Lung (tissue), 12 donors: ENCODE results near the gene SEMA3A. TPM values are rescaled to one million over a fixed set of nuclear protein-coding genes. Genes with fewer than 3 reads are reported as not detected.

Experiments
- ATAC-seq: fragments of 200-7000 bp; cut with Tn5 transposase; one replicate; pipeline ENCODE4 v1.9.1; 2020; ENCODE audit warnings: moderate number of reproducible peaks; ENCODE audit not compliant: insufficient read depth, low FRiP score
- DNase-seq, 3 donors: peaks; one replicate each; pipeline ENCODE4 v3.0.0-alpha.2; 2013 to 2017
- H3K27ac ChIP-seq, 2 donors: one replicate each; pipeline ENCODE4 v1.5.1; 2013; ENCODE audit warnings: mild to moderate bottlenecking in 2 of 2, moderate library complexity in 2 of 2, control low read depth in 1 of 2, inconsistent platforms in 1 of 2, low read depth in 1 of 2, low read length in 1 of 2
- H3K27me3 ChIP-seq, 3 donors: one replicate each; pipeline ENCODE4 v1.5.1; 2013; ENCODE audit warnings: low read length in 2 of 3; ENCODE audit not compliant: control insufficient read depth in 3 of 3, insufficient read depth in 3 of 3
- H3K36me3 ChIP-seq, 4 donors: one replicate each; pipeline ENCODE4 v1.5.1; 2013; ENCODE audit warnings: low read length in 4 of 4, mild to moderate bottlenecking in 1 of 4, moderate library complexity in 1 of 4; ENCODE audit not compliant: control insufficient read depth in 4 of 4, insufficient read depth in 4 of 4
- H3K4me1 ChIP-seq, 5 donors: one replicate each; pipeline ENCODE4 v1.5.1; 2013; ENCODE audit warnings: low read length in 5 of 5, mild to moderate bottlenecking in 2 of 5, moderate library complexity in 1 of 5; ENCODE audit not compliant: control insufficient read depth in 5 of 5, insufficient read depth in 5 of 5
- H3K4me3 ChIP-seq: one replicate; pipeline ENCODE4 v1.5.1; 2013; ENCODE audit warnings: mild to moderate bottlenecking, control low read depth, moderate library complexity
- H3K9ac ChIP-seq, 2 donors: one replicate each; pipeline ENCODE4 v1.5.1; 2013; ENCODE audit warnings: low read length in 2 of 2, control low read depth in 1 of 2; ENCODE audit not compliant: insufficient read depth in 1 of 2
- H3K9me3 ChIP-seq, 4 donors: one replicate each; pipeline ENCODE4 v1.5.1; 2013; ENCODE audit warnings: low read length in 3 of 4, mild to moderate bottlenecking in 1 of 4, moderate library complexity in 1 of 4; ENCODE audit not compliant: control insufficient read depth in 4 of 4, insufficient read depth in 3 of 4
- WGBS, 2 donors: extraction: QIAGEN DNeasy Blood & Tissue Kit; methylation state at CpG; one replicate each; pipeline ENCODE4 v1.1.7; 2013; 5-methylcytosine and 5-hydroxymethylcytosine counted together
- polyA plus RNA-seq, 2 donors: library from polyadenylated mRNA; stranded (reverse); fragments of 200-250 nt; gene quantifications; one replicate each; pipeline ENCODE4 v1.2.1, GENCODE V29; 2013
- total RNA-seq, 2 donors: library from RNA; depleted of rRNA in 1 of 2; stranded (reverse); fragments of >200 nt in 1 of 2; gene quantifications; one replicate each; pipeline ENCODE4 v1.2.1, GENCODE V29; 2014 to 2021
- TF ChIP-seq, protein P1 (sequence below): IDR thresholded peaks from 2 replicates; pipeline ENCODE4 v1.5.1; 2012; ENCODE audit warnings: mild to moderate bottlenecking; ENCODE audit errors: control extremely low read depth, extremely low read depth
- donor health status: control.
- donor health status: control.
- donor health status: Bipolar disorder and iron deficiency.
- donor health status: healthy.
- donor health status: DM: yes; HTN: yes; CAD: no.

Gene SEMA3A
- total and polyA plus RNA-seq, 4 donors, result 0.79 to 21.4 (median 5.5) TPM

- no peak for DNase-seq
Observed at GRCh38 chr7:84162125-84162524, 32.5 kb downstream of the SEMA3A start.

DNA sequence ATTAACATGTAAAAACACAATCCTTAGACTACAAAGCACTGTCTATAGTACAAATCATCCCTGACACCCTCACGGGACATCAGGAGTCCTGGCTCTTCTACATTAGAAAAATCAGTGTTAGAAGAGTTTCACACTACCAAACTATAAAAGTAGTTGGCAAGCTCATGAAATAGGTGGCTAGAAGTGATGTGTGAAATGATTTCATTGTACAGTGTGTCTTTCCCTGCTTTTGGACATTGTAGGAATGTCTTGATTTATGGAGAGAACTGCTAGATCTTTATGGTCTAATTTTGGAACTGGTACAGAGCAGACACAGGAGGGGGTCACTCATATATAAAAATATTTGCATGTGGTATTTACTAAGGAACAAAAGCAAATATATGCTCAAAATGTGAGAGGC lies 33.2 kb downstream of the SEMA3A start:
- H3K27me3 ChIP-seq, result no peaks in the 10 kb centered on the region
- no peak overlapping the region for H3K4me3 ChIP-seq
- H3K9me3 ChIP-seq, result no peaks in the 10 kb centered on the region
- ATAC-seq (no peak), DNase-seq (no peak)
- H3K4me1 ChIP-seq, result peaks cover 0 to 27% (median 8%) of the 10 kb centered on the region in 5 donors
- WGBS, 2 donors, result 90 to 93% methylated on average over 1 of the region's 1 CpG
- no peaks in the 10 kb centered on the region for H3K36me3 ChIP-seq
- H3K9ac ChIP-seq, result no peak overlapping the region
- no peak overlapping the region for H3K27ac ChIP-seq
- TF ChIP-seq, protein P1, sequence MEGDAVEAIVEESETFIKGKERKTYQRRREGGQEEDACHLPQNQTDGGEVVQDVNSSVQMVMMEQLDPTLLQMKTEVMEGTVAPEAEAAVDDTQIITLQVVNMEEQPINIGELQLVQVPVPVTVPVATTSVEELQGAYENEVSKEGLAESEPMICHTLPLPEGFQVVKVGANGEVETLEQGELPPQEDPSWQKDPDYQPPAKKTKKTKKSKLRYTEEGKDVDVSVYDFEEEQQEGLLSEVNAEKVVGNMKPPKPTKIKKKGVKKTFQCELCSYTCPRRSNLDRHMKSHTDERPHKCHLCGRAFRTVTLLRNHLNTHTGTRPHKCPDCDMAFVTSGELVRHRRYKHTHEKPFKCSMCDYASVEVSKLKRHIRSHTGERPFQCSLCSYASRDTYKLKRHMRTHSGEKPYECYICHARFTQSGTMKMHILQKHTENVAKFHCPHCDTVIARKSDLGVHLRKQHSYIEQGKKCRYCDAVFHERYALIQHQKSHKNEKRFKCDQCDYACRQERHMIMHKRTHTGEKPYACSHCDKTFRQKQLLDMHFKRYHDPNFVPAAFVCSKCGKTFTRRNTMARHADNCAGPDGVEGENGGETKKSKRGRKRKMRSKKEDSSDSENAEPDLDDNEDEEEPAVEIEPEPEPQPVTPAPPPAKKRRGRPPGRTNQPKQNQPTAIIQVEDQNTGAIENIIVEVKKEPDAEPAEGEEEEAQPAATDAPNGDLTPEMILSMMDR, result no peak

More at GRCh38 chr7:84162125-84162524, 32.5 kb downstream of the SEMA3A start:
- H3K4me1 ChIP-seq, result peaks cover 0 to 21% (median 8%) of the 10 kb centered on the region in 5 donors
- no peaks in the 10 kb centered on the region for H3K36me3 ChIP-seq
- H3K27me3 ChIP-seq, result no peaks in the 10 kb centered on the region
- no peak for ATAC-seq
- no peaks in the 10 kb centered on the region for H3K9me3 ChIP-seq
- H3K9ac ChIP-seq, result no peak overlapping the region
- no peak overlapping the region for H3K27ac ChIP-seq
- TF ChIP-seq, protein P1, result no peak
- H3K4me3 ChIP-seq, result no peak overlapping the region

GRCh38 chr7:84159435-84159834 lies 35.2 kb downstream of the SEMA3A start:
- DNase-seq, result no peak
- TF ChIP-seq, protein P1, result no peak
- ATAC-seq, result no peak

GRCh38 chr7:84157171-84157570 lies 37.4 kb downstream of the SEMA3A start:
- no peak for ATAC-seq
- no peak overlapping the region for H3K9ac ChIP-seq
- H3K4me1 ChIP-seq, result peaks cover 0 to 37% (median 5%) of the 10 kb centered on the region in 5 donors
- DNase-seq, result no peak
- no peaks in the 10 kb centered on the region for H3K27me3 ChIP-seq
- WGBS, 2 donors, result 69 to 87% methylated on average over 4 of the region's 4 CpGs
- H3K9me3 ChIP-seq, result no peaks in the 10 kb centered on the region
- H3K36me3 ChIP-seq, result no peaks in the 10 kb centered on the region
- H3K27ac ChIP-seq, result no peak overlapping the region
- no peak overlapping the region for H3K4me3 ChIP-seq
- TF ChIP-seq, protein P1, result no peak

More at GRCh38 chr7:84159435-84159834, 35.2 kb downstream of the SEMA3A start:
- Histone ChIP-seq H3K9ac (no peak overlapping the region), H3K27me3 (no peaks in the 10 kb centered on the region), H3K4me3 (no peak overlapping the region), H3K36me3 (no peaks in the 10 kb centered on the region), H3K4me1 (peaks cover 0 to 37% (median 8%) of the 10 kb centered on the region in 5 donors), H3K9me3 (no peaks in the 10 kb centered on the region), H3K27ac (no peak overlapping the region)
